Daoy (cell line): ENCODE data around the gene IRF3. TPM values are rescaled to one million over a fixed set of nuclear protein-coding genes. Genes with fewer than 3 reads are reported as not detected.
"Not testable (repeated sequence)": the region's sequence is repeated elsewhere in the genome, so short reads cannot be mapped to it uniquely, and the experiment has no call there.

ENCODE experiments used
- DNase-seq: peaks from one replicate; pipeline ENCODE4 v3.0.0-alpha.2; 2015; ENCODE audit warnings: low read depth
- total RNA-seq: library from RNA; depleted of rRNA; stranded (reverse); fragments of >200 nt; shearing (Covaris generic); gene quantifications from 2 replicates; pipeline ENCODE4 v1.2.3, GENCODE V29; 2014; rRNA removed

Gene IRF3
- total RNA-seq, 1 experiment from 2014 or later, result 110 TPM

- DNase-seq, result not testable (repeated sequence)
Observed at GRCh38 chr19:49617860-49618259, 47.8 kb downstream of the IRF3 start.

- no peak for DNase-seq
Observed at GRCh38 chr19:49616945-49617344, 48.7 kb downstream of the IRF3 start.

- DNase-seq, result no peak
Observed at GRCh38 chr19:49616532-49616931, 49.1 kb downstream of the IRF3 start.

GRCh38 chr19:49615861-49616260, 49.8 kb downstream of the IRF3 start:
- no peak for DNase-seq

- DNase-seq, result peak; percentile 91
Observed at GRCh38 chr19:49614096-49614833, 51.4 kb downstream of the IRF3 start.

GRCh38 chr19:49613374-49613773, 52.3 kb downstream of the IRF3 start:
- DNase-seq, result peak; percentile 62

Other genes with a start within 250 kb of the IRF3 start
- gene PTH2, start 242.4 kb downstream of the IRF3 start, total RNA-seq, result not detected in 2 replicates
- gene GFY, start 240.5 kb downstream of the IRF3 start, total RNA-seq, result not detected in 2 replicates
- not detected in 2 replicates for gene SLC17A7, start 224.3 kb downstream of the IRF3 start, total RNA-seq
- gene PIH1D1, start 214.0 kb downstream of the IRF3 start, total RNA-seq, result 146 and 200 TPM in 2 replicates
- gene ALDH16A1, start 212.6 kb downstream of the IRF3 start, total RNA-seq, result 50.5 and 86.2 TPM in 2 replicates
- 1.5 and 4.7 TPM in 2 replicates for gene FLT3LG, start 191.6 kb downstream of the IRF3 start, total RNA-seq
- 2,661 and 3,645 TPM in 2 replicates for gene RPL13A, start 178.2 kb downstream of the IRF3 start, total RNA-seq
- gene RPS11, start 169.4 kb downstream of the IRF3 start, total RNA-seq, result 3,589 and 4,520 TPM in 2 replicates
- gene FCGRT, start 153.2 kb downstream of the IRF3 start, total RNA-seq, result 3.5 and 3.7 TPM in 2 replicates
- 178 and 202 TPM in 2 replicates for gene RCN3, start 137.9 kb downstream of the IRF3 start, total RNA-seq
- gene NOSIP, start 85.3 kb downstream of the IRF3 start, total RNA-seq, result 182 and 246 TPM in 2 replicates
- gene PRRG2, start 84.5 kb downstream of the IRF3 start, total RNA-seq, result 0.30 and 5.8 TPM in 2 replicates
- gene PRR12, start 74.7 kb downstream of the IRF3 start, total RNA-seq, result 1.7 and 2.5 TPM in 2 replicates
- 11.0 and 12.7 TPM in 2 replicates for gene RRAS, start 25.7 kb downstream of the IRF3 start, total RNA-seq
- 32.5 and 32.8 TPM in 2 replicates for gene SCAF1, start 23.6 kb downstream of the IRF3 start, total RNA-seq
- 15.5 and 18.1 TPM in 2 replicates for gene BCL2L12, start 76 bp upstream of the IRF3 start, total RNA-seq
- gene PRMT1, start 11.4 kb upstream of the IRF3 start, total RNA-seq, result 338 and 386 TPM in 2 replicates
- gene ADM5, start 23.7 kb upstream of the IRF3 start, total RNA-seq, result 0.27 and 0.40 TPM in 2 replicates
- gene CPT1C, start 25.3 kb upstream of the IRF3 start, total RNA-seq, result 5.0 and 8.3 TPM in 2 replicates
- not detected in 2 replicates for gene TSKS, start 97.4 kb upstream of the IRF3 start, total RNA-seq
- 44.8 and 46.5 TPM in 2 replicates for gene AP2A1, start 101.1 kb upstream of the IRF3 start, total RNA-seq
- gene FUZ, start 147.4 kb upstream of the IRF3 start, total RNA-seq, result 9.9 and 20.1 TPM in 2 replicates
- 17.8 and 29.9 TPM in 2 replicates for gene MED25, start 152.4 kb upstream of the IRF3 start, total RNA-seq
- gene PTOV1, start 185.3 kb upstream of the IRF3 start, total RNA-seq, result 61.2 and 67.8 TPM in 2 replicates
- gene PNKP, start 201.7 kb upstream of the IRF3 start, total RNA-seq, result 36.9 and 38.4 TPM in 2 replicates
- gene AKT1S1, start 211.5 kb upstream of the IRF3 start, total RNA-seq, result 9.6 and 10.5 TPM in 2 replicates
- gene TBC1D17, start 211.8 kb upstream of the IRF3 start, total RNA-seq, result 5.9 and 8.1 TPM in 2 replicates
- 9.1 and 9.3 TPM in 2 replicates for gene IL4I1, start 231.0 kb upstream of the IRF3 start, total RNA-seq